Adrenal gland (tissue), 5 donors: ENCODE results near the gene CKMT2.

Experiments
- CTCF ChIP-seq, 6 experiments: fragments of 450-650 bp in 4 of 6; fragments of 200-600 bp in 2 of 6; sonication (generic) in 1 of 6; IDR thresholded peaks; 1 replicate in 5 of 6; 2 replicates in 1 of 6; pipeline versions ENCODE4 v1.5.1 to v1.8.0; 2016 to 2021; ENCODE audit warnings: antibody characterized with exemption in 6 of 6, mild to moderate bottlenecking in 2 of 6, moderate library complexity in 1 of 6
- POLR2A ChIP-seq, 2 donors: fragments of 450-650 bp; IDR thresholded peaks; one replicate each; pipeline ENCODE4 v1.6.1; 2017; ENCODE audit warnings: antibody characterized with exemption in 2 of 2, mild to moderate bottlenecking in 2 of 2, moderate library complexity in 1 of 2
- donor health status: DM: no; HTN: no; CAD: no.

- no peak for TF ChIP-seq CTCF (IDR thresholded peaks at IDR 0.05)
- no peak for TF ChIP-seq POLR2A (IDR thresholded peaks at IDR 0.05)
These were observed 11.3 kb downstream of the CKMT2 start for GRCh38 chr5:81244451-81244850.
